ENCODE data around the gene RAB30.

Gene RAB30

GRCh38 chr11:83071567-83072349, at the start of gene RAB30:
RAB30 (minus strand) TSS chr11:83071897; CDS start chr11:82997316, 74,581 bp downstream.
- peak; percentile 80 for DNase-seq (ENCODE audit: low spot score)

- no peak for DNase-seq (ENCODE audit: low spot score)
Measured at GRCh38 chr11:83120327-83120726, 48.6 kb upstream of the RAB30 start.

DNA sequence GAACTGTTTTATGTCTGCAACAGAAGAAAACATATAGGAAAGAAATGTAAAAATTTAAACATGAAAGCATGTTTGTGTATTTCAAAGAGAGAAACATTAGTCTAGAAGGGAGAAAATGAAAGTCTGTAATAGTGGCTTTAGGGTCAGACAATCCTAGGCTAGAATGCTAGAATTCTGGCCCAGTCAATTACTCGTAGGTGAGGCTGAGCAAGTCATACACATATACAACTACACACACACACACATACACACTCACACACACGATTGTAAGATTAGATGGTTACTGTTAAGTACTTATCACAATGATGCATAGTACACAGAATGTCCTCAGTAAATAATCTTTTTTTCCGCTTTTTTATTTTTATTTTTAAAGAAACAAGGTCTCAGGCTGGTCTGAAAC, 47.5 kb upstream of the RAB30 start:
- no peak for DNase-seq (ENCODE audit: low spot score)

DNA sequence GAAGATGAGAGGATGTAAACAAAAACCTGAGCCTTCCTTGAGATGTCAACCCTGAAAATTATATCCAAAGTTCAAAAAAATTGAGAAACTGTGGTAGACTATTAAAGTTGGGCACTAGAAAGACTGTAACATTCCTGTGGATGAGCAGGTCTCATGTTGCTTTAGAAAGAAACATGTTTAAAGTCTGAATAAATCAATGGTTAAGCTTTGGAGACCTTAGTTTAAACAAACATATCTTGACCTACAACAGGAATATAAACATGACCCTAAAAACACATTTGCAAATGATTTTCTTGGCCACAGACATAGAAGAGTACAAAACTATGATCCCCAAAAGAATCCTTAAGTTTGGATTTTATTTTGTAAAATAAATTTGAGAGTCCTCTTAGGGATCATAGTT, 47.1 kb upstream of the RAB30 start:
- no peak for DNase-seq (ENCODE audit: low spot score)

DNA sequence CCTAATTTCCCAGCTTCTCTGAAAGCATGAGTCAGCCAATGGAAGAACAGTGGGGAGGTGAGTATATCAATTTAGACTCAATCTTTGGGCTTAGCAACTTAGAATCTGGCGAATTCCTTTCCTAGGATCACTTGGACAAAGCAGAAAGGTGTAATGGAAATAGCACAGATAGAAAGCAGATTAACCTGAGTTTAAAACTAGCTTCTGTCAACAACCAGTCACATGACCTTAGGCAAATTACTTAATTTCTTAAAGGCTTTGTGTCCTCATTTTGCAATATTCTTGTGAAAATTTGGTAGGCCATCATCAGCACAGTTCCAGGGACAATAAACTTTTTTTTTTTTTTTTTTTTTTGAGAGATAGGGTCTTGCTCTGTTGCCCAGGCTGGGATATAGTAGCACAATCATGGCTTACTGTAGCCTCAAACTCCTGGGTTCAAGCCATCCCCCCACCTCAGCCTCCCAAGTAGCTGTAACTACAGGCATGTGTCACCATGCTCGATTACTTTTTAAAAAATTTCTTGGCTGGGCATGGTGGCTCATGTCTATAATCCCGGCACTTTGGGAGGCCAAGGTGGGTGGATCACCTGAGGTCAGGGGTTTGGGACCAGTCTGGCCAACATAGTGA, 44.4 kb upstream of the RAB30 start:
- DNase-seq (ENCODE audit: low spot score): no peak

DNA sequence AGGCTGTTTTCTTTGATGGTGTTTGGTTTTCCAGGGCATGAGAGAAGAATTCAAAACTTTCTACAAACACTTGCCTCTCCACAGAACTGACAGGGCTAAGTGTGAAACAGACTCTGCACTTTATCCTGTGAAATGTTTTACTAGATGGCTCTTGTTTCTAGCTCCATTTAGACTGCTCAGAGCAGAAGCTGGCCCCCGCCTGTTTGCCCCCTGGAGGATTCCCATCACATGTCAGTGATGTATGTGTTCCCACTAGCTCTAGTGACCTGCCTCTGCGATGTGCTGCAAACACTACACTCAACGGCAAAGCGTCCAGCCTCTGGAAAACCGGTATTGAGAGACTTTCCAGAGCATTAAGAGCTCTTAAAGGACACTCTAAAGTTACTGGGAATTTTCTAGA, 43.9 kb upstream of the RAB30 start:
- no peak for DNase-seq (ENCODE audit: low spot score)

GRCh38 chr11:83115026-83115425, 43.3 kb upstream of the RAB30 start:
- DNase-seq (ENCODE audit: low spot score): no peak

GRCh38 chr11:83112886-83113285, 41.2 kb upstream of the RAB30 start:
- no peak for DNase-seq (ENCODE audit: low spot score)

DNA sequence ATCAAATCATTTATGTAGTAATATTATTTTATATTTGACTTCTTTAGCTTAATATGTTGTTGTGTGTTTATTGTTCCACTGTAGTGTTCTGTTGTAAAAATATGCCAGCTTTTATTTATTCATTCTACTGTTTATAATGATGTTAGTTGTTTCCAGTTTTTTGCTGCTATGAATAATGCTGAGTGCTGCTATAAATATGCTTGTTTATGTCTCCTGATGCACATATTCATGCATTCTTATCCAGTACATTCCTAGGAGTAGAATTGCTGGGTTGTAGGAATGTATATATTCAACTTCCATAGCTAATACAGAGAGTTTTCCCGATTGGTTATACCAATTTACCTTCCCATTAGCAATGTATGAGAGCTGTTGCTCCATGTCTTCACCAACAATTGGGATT, 33.5 kb upstream of the RAB30 start:
- no peak for DNase-seq (ENCODE audit: low spot score)

DNA sequence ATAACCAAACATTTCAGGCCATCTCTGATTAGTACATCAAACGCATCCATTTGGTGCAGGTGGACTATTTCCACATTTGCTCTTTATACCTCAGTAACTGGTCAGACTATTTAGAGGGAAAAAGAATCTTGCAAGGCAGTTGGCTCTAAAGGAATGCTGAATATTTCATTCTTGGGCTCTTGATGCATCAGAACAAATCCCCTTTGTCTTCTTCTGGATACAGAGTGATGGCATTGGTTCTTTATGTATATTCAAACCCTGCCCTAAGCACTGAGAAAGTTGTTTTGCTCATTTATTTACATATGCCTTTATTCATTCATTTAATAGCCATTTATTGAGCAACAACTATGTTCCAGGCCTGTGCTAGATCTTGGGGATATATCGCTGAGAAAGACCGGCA, 31.1 kb upstream of the RAB30 start:
- no peak for DNase-seq (ENCODE audit: low spot score)

DNA sequence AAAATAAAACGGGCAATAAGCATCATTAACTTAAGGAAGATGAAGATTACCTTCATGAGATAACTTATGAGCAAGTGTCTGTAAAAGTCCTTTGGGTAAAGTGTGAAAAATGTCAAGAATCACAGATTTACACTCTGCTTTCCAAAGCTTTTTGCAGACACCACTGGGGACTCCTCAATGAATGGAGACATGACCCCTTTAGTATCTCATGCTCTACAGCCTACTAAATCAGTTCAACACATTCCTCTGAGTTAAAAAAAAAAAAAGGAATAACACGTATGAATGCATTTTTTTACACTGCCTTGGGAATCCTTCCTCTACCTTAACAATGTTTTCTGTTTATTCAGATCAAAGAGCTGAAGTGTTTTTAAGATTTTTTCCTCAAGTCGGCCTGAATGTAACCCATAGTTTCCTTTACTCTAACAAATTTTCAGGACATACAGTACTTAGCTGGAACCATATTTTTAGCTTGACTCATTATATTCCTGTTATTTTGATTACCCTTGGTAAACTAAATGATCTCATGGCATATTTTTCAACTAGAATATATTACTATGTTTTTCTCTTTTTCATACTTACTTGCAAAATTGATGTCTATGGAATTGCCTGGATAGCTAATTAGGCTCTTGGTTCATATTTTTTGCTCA, 25.9 kb upstream of the RAB30 start:
- DNase-seq (ENCODE audit: low spot score): no peak

DNA sequence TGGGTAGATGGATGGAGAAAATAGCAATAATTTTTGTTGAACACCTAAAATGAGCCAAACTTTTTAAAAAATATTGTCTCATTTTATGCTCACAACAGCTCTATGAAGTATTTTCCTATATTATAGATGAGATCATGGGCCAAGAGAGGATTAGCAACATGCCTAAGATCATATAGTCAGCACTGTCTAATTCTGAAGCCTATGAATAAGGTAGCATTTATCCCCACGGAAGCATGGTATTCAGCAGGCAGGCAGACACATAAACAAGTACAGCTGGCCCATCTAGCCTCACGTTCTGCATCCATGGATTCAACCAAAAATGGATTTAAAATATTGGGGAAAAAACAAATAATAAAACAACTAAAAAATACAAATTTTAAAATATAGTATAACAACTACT, 21.9 kb upstream of the RAB30 start:
- DNase-seq (ENCODE audit: low spot score): no peak

DNA sequence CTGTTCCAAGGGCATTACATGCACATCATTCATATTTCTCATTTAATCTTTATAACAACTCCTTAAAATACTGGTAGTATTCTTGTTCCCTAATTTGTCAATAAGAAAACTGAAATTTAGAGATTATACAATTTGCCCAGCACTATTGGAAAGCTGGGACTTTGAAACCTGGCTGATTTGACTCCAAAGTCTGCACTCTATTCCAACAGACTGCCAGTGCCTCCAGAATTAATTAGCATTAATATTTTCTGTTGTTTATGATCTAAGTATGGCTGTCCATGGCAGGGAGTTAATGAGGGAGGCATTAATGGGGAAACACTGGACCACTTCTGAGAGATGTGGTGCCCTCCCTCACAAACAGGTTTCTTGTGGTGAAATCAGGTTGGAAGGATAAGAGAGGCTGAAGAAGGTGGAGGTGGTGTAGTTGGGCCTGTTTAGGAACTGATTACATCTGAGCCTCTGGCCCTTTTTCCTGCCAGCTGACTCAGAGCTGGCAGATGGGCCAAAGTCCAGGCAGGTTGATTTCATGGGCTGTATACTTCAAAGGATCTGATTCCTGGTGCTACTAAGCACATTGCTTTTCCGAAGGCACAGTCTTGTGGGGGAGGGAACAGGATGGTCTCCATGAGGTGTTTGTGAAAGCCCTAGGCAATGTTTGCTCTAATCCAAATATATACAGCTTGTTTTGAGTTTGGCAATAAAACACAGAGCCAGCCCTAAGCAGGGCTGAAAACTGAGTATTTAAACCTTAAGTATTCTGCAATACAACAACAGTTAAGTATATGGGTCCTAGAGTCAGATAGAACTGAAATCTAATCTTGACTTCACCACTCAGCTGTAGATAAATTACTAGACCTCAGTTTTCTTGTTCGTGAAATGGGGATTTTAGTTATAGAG, 21.0 kb upstream of the RAB30 start:
- DNase-seq (ENCODE audit: low spot score): peak; percentile 61

DNA sequence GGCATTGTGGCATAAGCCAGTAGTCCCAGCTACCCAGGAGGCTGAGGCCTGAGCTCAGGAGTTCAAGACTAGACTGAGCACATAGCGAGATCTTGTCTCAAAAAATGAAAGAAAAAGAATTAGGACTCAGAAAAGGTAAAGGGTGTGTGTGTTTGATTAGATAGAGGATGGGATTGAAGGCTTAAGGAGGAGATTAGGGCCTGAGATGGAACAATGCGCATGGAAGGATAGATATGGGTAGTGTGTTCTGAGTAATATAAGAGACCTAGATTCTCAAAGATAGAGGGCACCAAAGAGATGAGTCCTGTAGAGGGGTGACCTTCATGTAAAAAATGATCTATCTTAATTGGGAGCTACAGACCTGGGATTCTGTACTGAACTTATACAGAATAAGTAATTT, 17.3 kb upstream of the RAB30 start:
- DNase-seq (ENCODE audit: low spot score): no peak

- DNase-seq (ENCODE audit: low spot score): no peak
Measured at GRCh38 chr11:83087035-83087434, 15.3 kb upstream of the RAB30 start.

- DNase-seq (ENCODE audit: low spot score): no peak
Measured at GRCh38 chr11:83079820-83080219, 8.1 kb upstream of the RAB30 start.

GRCh38 chr11:83078269-83078668, 6.6 kb upstream of the RAB30 start:
- DNase-seq (ENCODE audit: low spot score): no peak

DNA sequence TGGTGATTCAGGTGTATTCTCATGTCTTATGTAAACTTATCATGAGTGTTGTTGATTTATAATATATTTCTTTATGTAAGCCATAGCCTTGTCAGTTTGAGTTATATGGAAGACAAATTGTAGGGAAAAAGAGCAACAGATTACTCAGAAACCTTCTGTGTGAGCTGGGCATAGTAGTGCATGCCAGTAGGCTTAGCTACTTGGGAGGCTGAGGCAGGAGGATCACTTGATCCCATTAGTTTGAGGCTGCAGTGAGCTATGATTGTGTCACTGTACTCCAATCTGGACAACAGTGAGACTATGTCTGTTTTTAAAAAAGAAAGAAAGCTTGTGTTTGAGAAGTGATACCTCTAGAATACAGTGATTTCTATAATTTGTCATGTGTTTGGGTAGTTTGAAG, 2.2 kb upstream of the RAB30 start:
- no peak for DNase-seq (ENCODE audit: low spot score)

- no peak for DNase-seq (ENCODE audit: low spot score)
Measured at GRCh38 chr11:83073258-83073657, 1.6 kb upstream of the RAB30 start.

DNA sequence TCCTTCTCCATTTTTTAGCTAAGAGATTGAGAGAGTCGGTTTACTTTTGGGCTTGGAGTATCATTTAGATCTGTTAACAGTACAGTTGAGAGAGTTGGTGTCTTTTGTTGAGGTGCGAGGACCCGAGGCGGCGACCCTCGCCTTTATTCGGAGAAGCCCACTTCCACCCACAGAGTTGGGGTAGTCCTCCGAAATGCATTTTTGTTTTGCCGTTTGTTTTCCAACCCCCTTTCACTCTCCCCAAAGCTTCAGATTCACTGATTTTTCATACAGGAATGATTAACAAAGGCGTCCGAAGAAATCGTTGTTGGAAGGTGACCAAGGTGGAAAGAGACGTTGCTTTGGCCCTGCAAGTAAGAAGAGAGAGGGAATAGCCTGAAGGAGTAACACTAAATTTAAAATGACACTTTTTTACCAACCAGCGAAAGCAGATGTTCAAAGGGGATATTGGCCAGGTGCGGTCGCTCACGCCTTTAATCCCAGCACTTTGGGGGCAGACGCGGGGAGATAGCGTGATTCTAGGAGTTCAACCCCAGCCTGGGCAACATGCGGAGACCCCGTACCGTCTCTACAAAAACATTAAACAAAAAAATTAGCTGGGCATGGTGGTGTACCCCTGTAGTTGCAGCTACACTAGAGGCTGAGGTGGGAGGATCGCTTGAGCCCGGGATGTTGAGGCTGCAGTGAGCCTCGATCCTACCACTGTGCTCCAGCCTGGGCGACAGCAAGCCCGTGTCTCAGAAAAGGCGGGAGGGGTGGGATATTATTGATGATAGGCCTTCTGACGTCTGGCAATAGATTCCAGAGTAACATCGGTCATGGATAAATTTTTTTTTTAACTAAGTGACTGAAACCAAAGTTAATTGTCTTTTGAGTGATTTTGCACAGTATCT, 899 bp upstream of the RAB30 start:
- DNase-seq (ENCODE audit: low spot score): no peak
